K562 (cell line): Measurements from ENCODE around the gene HIF1A. TPM values are rescaled to one million over a fixed set of nuclear protein-coding genes. Genes with fewer than 3 reads are reported as not detected.
A peak's percentile ranks its signal among the peaks of the same experiment; 100 is the strongest.

Experiments
- CHCHD3 ChIP-seq: fragments of 250-450 bp; sonication (Bioruptor Pico); IDR thresholded peaks from 2 replicates; pipeline ENCODE4 v2.1.2; 2022; ENCODE audit warnings: mild to moderate bottlenecking
- CREB1 ChIP-seq, 2 experiments: sonication (generic) in 1 of 2; formaldehyde crosslinking in 1 of 2; IDR thresholded peaks; 2 replicates each; pipeline versions ENCODE4 v1.6.1 to v1.8.0; 2012 to 2022; ENCODE audit warnings: inconsistent platforms in 1 of 2, mild to moderate bottlenecking in 1 of 2, missing genetic modification reagents in 1 of 2, moderate library complexity in 1 of 2
- E2F6 ChIP-seq, 2 experiments: IDR thresholded peaks; 2 replicates each; pipeline ENCODE4 v1.6.1; 2011; ENCODE audit warnings: borderline replicate concordance in 1 of 2, control low read depth in 1 of 2, low read depth in 1 of 2, low read length in 1 of 2, mild to moderate bottlenecking in 1 of 2, mixed read lengths in 1 of 2, moderate library complexity in 1 of 2; ENCODE audit not compliant: insufficient read depth in 1 of 2, insufficient read length in 1 of 2, poor library complexity in 1 of 2, severe bottlenecking in 1 of 2; ENCODE audit errors: extremely low read depth in 1 of 2
- ELK1 ChIP-seq: sonication (generic); formaldehyde crosslinking; IDR thresholded peaks from 2 replicates; pipeline ENCODE4 v1.8.1; 2022; ENCODE audit warnings: missing genetic modification reagents
- ETS1 ChIP-seq: conservative IDR thresholded peaks from 2 replicates; pipeline ENCODE4 v1.6.1; 2011; ENCODE audit warnings: low read depth, mild to moderate bottlenecking, low read length; ENCODE audit not compliant: control insufficient read depth
- GMEB1 ChIP-seq: fragments of 250-450 bp; sonication (Bioruptor Pico); IDR thresholded peaks from 2 replicates; pipeline ENCODE4 v1.4.0; 2020; ENCODE audit warnings: mild to moderate bottlenecking
- GTF2A2 ChIP-seq: IDR thresholded peaks from 2 replicates; pipeline ENCODE4 v1.6.1; 2016; ENCODE audit warnings: mild to moderate bottlenecking, missing genetic modification characterization, missing compliant biosample characterization
- POLR2B ChIP-seq: fragments of 450-650 bp; IDR thresholded peaks from 2 replicates; pipeline ENCODE4 v1.6.1; 2018; ENCODE audit warnings: low read depth; ENCODE audit not compliant: partially characterized antibody
- PTRF ChIP-seq: fragments of 450-650 bp; IDR thresholded peaks from 2 replicates; pipeline ENCODE4 v1.6.1; 2016; ENCODE audit warnings: mild to moderate bottlenecking, missing genetic modification characterization, missing compliant biosample characterization
- RBM14 ChIP-seq: fragments of 200-400 bp; formaldehyde crosslinking; IDR thresholded peaks from 2 replicates; pipeline ENCODE4 v1.6.1; 2018; ENCODE audit warnings: low read depth, mild to moderate bottlenecking, low read length, moderate library complexity, borderline replicate concordance; ENCODE audit not compliant: insufficient read depth
- RFX1 ChIP-seq: fragments of 450-650 bp; IDR thresholded peaks from 2 replicates; pipeline ENCODE4 v1.6.1; 2016; ENCODE audit warnings: mild to moderate bottlenecking, moderate library complexity
- TAF1 ChIP-seq: IDR thresholded peaks from 2 replicates; pipeline ENCODE4 v1.6.1; 2011; ENCODE audit warnings: mild to moderate bottlenecking, low read length, moderate library complexity; ENCODE audit not compliant: insufficient read depth, control insufficient read depth, severe bottlenecking; ENCODE audit errors: extremely low read depth
- ZBTB7A ChIP-seq: IDR thresholded peaks from 2 replicates; pipeline ENCODE4 v1.6.1; 2011; ENCODE audit warnings: low read depth, mild to moderate bottlenecking, low read length, moderate library complexity, borderline replicate concordance; ENCODE audit not compliant: control insufficient read depth
- ZFX ChIP-seq: sonication (generic); formaldehyde crosslinking; IDR thresholded peaks from 2 replicates; pipeline ENCODE4 v1.8.0; 2022; ENCODE audit warnings: mild to moderate bottlenecking, missing genetic modification reagents, moderate library complexity
- ZHX1 ChIP-seq: fragments of 150-350 bp; conservative IDR thresholded peaks from 2 replicates; pipeline ENCODE4 v1.6.1; 2014; ENCODE audit warnings: low read length
- ZNF165 ChIP-seq: fragments of 250-450 bp; sonication (Bioruptor Pico); IDR thresholded peaks from 2 replicates; pipeline ENCODE4 v1.4.0; 2020; ENCODE audit warnings: borderline replicate concordance
- ZNF324 ChIP-seq: fragments of 250-450 bp; sonication (Bioruptor Pico); IDR thresholded peaks from 2 replicates; pipeline ENCODE4 v1.4.0; 2020; ENCODE audit warnings: mild to moderate bottlenecking
- ZNF431 ChIP-seq: sonication (generic); formaldehyde crosslinking; IDR thresholded peaks from 2 replicates; pipeline ENCODE4 v1.8.0; 2022; ENCODE audit warnings: mild to moderate bottlenecking, missing genetic modification reagents
- polyA plus RNA-seq, 8 experiments: library from polyadenylated mRNA; depleted of rRNA in 4 of 8; stranded (reverse) in 5 of 8; unstranded in 3 of 8; fragments of >200 nt; fragmentation: Nextera tagmentation in 2 of 8; fragmentation: Illumina TruSeq in 1 of 8; extraction: Ambion mirVana in 2 of 8; extraction: Trizol in 1 of 8; gene quantifications; 2 replicates each; pipeline versions ENCODE4 v1.2.1 to v1.2.3, GENCODE V29; 2011 to 2014; ENCODE audit warnings: inconsistent platforms in 1 of 8, missing spikeins in 1 of 8
- total RNA-seq, 7 experiments: library from RNA; depleted of rRNA in 6 of 7; stranded (reverse); fragments of >200 nt in 6 of 7; fragmentation: Illumina TruSeq in 2 of 7; extraction: Trizol in 2 of 7; gene quantifications; 2 replicates each; pipeline versions ENCODE4 v1.2.1 to v1.2.3, GENCODE V29; 2011 to 2021; ENCODE audit warnings: low replicate concordance in 1 of 7

HIF1A gene
- total and polyA plus RNA-seq, 9 of the 15 experiments (the other 6 are each of a cell fraction or from before 2014, with no cell fraction given): 5.9 to 35.3 (median 24.2) TPM

- TF ChIP-seq ETS1: peak; percentile 50; the same call in 1 of the 2 replicates
- TF ChIP-seq ZNF431: no peak
- peak; percentile 32; the same call in 1 of the 2 replicates for TF ChIP-seq ZFX
- no peak for TF ChIP-seq ZNF324
- TF ChIP-seq ZHX1: no peak
- TF ChIP-seq TAF1: peak; percentile 44
- TF ChIP-seq CHCHD3 (CRISPR knock-in tag): no peak
- TF ChIP-seq GTF2A2 (tag): no peak
- peak; percentile 40 to 63 for TF ChIP-seq E2F6 (IDR thresholded peaks at IDR 0.05; ENCODE audit: borderline replicate concordance in 1 of 2, extremely low read depth in 1 of 2, insufficient read depth in 1 of 2, insufficient read length in 1 of 2, low read depth in 1 of 2, low read length in 1 of 2, poor library complexity in 1 of 2, severe bottlenecking in 1 of 2)
- TF ChIP-seq CREB1 (IDR thresholded peaks at IDR 0.05): no peak; the same call in 1 of the 2 replicates
- TF ChIP-seq CREB1 (CRISPR knock-in tag; IDR thresholded peaks at IDR 0.05): peak; percentile 42; the same call in 1 of the 2 replicates
- peak; percentile 69 for TF ChIP-seq GMEB1 (CRISPR knock-in tag)
- no peak for TF ChIP-seq PTRF
- no peak for TF ChIP-seq RBM14
- no peak for TF ChIP-seq ZBTB7A
- TF ChIP-seq ELK1 (CRISPR knock-in tag): no peak
- TF ChIP-seq POLR2B: peak; percentile 47
- TF ChIP-seq ZNF165 (CRISPR knock-in tag): no peak
- peak; percentile 91 for TF ChIP-seq RFX1
These were observed 66.9 kb downstream of the HIF1A start, which contains the start of gene SNAPC1 (continued) for GRCh38 chr14:61761959-61762786.
